Measurements from ENCODE around the gene TMEM182.

Gene TMEM182

DNA sequence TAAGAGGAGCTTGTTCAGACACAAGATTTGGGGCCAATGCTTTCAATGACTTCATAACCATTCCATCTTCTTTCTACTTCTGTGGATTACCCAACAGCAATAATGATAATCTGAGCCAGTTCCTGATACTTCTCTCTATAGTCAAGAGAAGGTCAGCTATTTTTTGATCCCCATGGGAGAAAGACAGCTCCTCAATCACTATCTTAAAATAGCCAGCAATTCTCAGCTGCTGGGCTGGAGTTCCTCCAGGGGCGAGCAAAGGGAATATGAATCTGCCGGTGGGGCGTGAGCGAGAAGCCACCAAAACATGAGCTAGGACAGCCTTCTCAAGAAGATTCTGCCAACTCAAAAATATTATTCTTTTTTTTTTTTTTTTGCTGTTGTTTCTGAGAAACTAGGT is at the start of gene TMEM182:
TMEM182 (plus strand) TSS at position 269 of the 400 bp plus-strand sequence. CDS start 187 bp downstream, outside the sequence.
- DNase-seq (ENCODE audit: low read depth), result no peak

DNA sequence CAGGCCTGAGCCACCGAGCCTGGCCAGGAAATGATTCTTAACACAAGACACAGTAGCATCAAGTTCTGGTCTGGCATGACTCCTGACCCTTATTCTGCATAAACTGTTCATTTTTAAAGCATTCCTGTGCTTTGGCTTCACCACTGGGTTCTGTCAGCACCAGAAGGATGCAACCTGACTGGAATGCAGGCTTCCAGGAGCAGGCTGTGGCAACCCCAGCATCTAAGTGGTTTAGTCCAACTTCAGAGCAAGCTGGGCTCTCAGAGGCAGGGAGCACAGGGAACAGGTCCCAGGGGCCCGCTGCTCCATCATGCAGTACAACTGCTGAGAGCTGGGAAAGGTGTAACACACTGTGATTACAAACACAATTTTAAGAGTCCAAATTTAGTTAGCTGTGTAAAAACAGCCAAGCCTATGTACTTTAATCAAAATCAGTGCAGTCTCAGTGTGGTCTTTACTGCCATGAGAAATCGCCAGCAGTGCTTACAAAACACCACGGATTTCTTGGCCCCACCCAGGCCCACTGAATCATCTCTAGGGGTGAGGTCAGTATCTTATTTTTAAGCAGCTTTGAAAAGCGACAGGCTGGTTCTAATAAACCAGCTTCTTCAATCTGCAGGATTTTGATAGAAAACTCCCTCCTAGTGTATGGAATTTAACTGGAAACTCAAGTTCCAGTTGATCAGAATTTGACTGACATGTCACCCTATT is 44.4 kb upstream of the TMEM182 start:
- DNase-seq (ENCODE audit: low read depth), result peak; percentile 61

- peak; percentile 7 for DNase-seq (ENCODE audit: low read depth)
Observed at GRCh38 chr2:102718387-102719316, 43.2 kb upstream of the TMEM182 start.

GRCh38 chr2:102724016-102724490 is 37.8 kb upstream of the TMEM182 start:
- no peak for DNase-seq (ENCODE audit: low read depth)

DNA sequence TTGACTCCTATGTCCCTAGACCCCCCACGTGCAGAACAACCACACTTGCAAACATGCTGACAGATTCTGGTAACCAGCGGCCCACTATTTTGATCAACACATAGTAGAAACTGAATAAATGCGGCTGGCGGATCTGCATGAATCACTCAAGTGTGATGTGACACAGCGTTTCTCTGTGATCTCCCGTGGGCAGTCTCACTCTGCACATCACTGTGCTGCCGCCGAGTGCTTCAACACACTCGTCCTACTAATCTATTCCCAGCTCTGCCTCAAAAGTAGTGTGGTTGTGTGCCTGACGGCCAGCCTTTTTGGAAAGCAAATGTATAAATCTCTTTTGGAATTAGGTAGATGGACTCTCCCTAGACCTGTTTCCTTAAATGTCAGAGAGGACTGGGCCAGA is 37.3 kb upstream of the TMEM182 start:
- DNase-seq (ENCODE audit: low read depth), result no peak

DNA sequence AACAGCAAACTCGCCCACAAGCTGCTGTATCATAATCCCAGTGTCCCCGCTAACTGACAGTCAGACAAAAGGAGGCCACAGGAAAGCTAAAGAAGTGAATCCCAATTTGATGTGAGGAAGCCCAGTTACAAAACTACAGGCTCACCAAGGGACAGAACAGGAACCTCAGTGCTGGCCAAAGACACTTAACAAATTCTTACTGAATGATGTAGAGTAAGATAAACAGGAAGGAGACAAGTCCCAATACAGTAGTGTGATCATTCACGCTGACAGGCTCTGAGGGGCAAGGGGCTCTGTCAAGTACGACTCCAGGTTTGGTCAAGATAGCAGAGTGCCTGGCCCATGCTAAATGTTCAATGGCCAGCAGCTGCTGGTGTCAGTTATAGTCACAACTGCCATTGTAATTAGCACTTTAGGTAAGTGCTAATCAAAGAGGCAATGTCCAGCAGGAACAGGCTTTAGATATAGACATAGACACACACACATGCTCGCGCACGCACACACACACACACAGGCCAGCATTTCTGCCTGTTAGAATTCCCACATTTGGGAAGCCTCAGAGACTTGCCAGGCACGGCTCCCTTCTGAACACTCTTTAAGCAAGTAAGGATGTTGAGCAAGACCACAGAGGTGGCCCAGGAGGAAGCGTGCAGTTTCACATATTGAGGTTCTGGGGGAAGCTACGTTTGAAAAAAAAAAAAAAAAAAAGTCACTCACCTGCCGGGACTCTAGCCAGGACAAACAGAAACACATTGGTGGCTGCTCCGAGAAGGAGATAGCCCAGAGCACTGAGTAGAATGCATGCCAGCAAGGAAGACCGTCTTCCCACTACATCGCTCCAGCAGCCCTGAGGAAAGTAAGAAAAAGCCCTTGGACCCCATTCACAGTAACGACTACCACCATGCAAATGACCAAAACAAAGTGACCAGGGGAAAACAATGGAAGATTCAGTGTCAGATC is 35.4 kb upstream of the TMEM182 start:
- DNase-seq (ENCODE audit: low read depth), result no peak

DNA sequence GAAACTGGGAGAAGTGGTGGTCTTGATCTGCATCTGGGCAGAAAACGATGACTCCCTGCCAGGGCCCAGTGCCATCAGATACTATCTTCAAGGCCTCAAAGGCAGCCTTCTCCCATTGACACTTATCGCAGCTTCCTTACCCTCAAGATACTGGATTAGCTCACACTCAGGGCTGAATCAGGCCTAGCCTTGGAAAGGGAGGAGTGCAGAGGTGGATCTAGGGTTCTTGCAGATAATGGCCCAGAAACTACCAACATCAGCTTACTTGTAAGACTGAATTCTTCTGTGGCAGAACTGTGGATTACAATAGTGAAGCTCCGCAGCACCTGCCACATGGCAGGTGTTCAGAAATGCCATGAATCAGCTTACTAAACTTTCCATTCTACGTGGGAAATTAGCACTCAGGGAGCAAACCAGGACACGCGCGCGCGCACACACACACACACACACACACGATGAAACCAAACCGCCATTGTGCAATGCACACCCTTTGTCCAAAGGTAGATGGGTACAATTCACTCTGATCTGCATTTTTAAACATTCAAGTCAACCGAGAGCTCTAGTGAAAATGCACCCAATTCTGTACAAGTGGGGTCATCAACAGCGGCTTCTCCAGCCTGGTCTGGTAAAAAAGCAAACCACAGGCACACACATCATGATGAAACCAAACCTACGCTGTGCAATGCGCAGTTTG is 26.3 kb upstream of the TMEM182 start:
- DNase-seq (ENCODE audit: low read depth), result peak; percentile 12

GRCh38 chr2:102736110-102736409 is 25.8 kb upstream of the TMEM182 start:
- peak; percentile 4 for DNase-seq (ENCODE audit: low read depth)

GRCh38 chr2:102736410-102737409 is 25.1 kb upstream of the TMEM182 start:
- peak; percentile 39 for DNase-seq (ENCODE audit: low read depth)

- DNase-seq (ENCODE audit: low read depth), result no peak
Observed at GRCh38 chr2:102737431-102737830, 24.4 kb upstream of the TMEM182 start.

GRCh38 chr2:102743259-102743658 is 18.6 kb upstream of the TMEM182 start:
- no peak for DNase-seq (ENCODE audit: low read depth)

DNA sequence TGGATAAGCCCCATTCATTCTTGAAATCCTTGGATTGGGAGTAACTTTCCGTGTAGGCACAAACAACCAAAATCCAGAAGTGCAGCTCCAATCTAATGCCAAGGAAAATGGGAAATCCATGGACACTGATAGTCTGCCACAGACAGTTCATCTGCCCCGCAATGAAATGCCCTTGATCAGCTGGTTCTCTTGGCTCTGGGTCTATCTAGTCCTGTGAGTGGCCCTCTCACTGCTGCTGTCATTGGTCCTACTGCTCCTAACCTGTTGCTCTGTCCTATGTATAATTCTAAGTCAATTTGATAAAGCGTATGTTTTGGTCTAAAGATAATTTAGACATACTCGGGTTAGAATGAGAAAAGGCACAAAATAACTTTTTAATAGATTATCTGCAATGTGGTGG is 13.7 kb upstream of the TMEM182 start:
- DNase-seq (ENCODE audit: low read depth), result no peak

- no peak for DNase-seq (ENCODE audit: low read depth)
Observed at GRCh38 chr2:102749938-102750337, 11.9 kb upstream of the TMEM182 start.

DNA sequence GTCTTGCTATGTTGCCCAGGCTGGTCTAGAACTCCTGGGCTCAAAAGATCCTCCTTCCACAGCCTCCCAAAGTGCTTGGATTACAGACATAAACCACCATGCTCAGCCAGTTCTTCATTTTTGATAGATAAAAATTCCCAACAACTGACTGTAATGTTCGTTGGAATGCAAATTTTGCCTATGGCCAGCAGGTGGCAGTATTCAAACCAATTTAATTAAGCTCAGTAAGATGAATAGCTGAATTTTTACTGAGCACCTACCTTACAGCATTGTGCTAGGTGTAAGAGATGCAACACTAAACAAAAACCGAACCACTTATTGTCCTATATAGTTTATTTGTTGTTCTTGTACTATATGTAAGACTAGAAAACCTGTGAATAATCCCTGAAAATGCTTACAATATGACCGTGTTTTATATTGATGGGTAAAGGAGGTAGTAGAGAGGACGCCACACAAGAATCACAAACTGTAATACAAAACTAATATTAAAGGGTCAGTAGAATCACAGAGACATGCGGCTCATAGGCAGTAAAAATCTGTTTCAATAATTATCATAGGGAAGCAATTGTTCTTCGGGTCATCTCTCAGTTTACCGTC is 8.2 kb upstream of the TMEM182 start:
- DNase-seq (ENCODE audit: low read depth), result peak; percentile 68

- DNase-seq (ENCODE audit: low read depth), result no peak
Observed at GRCh38 chr2:102754456-102755145, 7.2 kb upstream of the TMEM182 start.

DNA sequence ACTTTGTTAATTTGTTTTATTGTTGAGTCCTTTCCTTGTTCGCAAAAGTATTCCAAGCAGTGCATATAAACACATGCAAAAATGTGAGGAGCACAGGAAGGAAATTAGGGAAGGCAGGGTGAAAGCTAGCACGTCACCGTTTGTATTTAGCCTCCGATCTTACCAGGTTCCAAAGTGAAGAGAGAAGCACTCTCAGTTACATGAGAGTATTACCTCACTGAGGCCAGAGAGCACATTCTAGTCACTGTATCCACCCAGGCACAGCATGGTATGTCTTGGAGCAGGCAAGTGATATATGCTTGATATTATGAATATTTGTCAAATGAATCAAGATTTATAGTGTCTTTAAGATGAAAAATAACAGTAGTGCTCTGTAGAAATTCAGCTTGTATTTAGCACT is 6.5 kb upstream of the TMEM182 start:
- no peak for DNase-seq (ENCODE audit: low read depth)

DNA sequence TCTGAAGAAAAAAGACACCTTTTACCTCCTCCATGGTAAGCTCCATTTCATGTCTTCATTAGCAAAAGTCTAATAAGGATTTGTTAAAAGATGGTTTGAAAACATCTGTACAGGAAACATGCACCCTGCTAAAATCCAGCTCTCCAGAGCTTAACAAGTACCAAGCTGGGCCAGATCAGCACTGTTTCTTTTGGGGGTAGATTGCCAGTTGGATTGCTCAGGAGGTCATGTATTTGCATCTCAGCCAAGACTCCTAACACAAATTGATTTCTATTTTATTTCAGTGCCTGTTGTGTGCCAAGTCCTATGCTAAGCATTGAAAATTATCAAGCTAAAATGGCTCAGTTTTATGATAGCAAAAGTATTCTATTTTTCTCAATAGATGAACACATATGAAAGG is 3.4 kb upstream of the TMEM182 start:
- DNase-seq (ENCODE audit: low read depth), result no peak

GRCh38 chr2:102764083-102764482 is 2.3 kb downstream of the TMEM182 start:
- DNase-seq (ENCODE audit: low read depth), result no peak

DNA sequence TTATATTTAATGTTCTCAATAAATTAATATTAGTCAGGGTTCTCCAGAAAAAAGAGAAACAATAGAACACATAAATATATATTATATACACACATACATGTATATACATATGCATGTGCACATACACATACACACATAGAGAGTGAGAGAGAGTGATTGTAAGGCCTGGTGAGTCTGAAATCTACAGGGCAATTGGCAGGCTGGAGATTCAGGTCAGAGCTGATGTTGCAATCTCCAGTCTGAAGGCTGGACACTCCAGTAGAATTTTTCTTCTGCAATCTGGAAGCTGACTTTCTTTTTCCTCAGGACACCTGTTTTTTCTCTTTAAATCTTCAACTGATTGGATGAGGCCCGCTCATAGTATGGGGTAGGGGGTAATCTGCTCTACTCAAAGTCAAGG is 3.2 kb downstream of the TMEM182 start:
- no peak for DNase-seq (ENCODE audit: low read depth)
